WTC11 (cell line): Measurements from ENCODE around the gene LMOD2.

Source experiments
- CTCF ChIP-seq: fragments of 200-600 bp; IDR thresholded peaks from 2 replicates; pipeline ENCODE4 v1.8.0; 2022; ENCODE audit warnings: antibody characterized with exemption
- ELF4 ChIP-seq: sonication (generic); formaldehyde crosslinking; IDR thresholded peaks from 2 replicates; pipeline ENCODE4 v1.8.1; 2022; ENCODE audit warnings: low read depth, mild to moderate bottlenecking, moderate library complexity, missing genetic modification reagents
- ESRRA ChIP-seq: sonication (generic); formaldehyde crosslinking; IDR thresholded peaks from 2 replicates; pipeline ENCODE4 v1.8.1; 2022; ENCODE audit warnings: mild to moderate bottlenecking, missing genetic modification reagents, borderline replicate concordance
- HMGXB4 ChIP-seq: sonication (generic); formaldehyde crosslinking; IDR thresholded peaks from 2 replicates; pipeline ENCODE4 v1.8.1; 2023; ENCODE audit warnings: mild to moderate bottlenecking, moderate library complexity, missing genetic modification reagents
- IRF2 ChIP-seq: sonication (generic); formaldehyde crosslinking; IDR thresholded peaks from 2 replicates; pipeline ENCODE4 v1.8.0; 2022; ENCODE audit warnings: low read depth, missing genetic modification reagents, borderline replicate concordance
- MAX ChIP-seq: sonication (generic); formaldehyde crosslinking; IDR thresholded peaks from 2 replicates; pipeline ENCODE4 v1.8.0; 2022; ENCODE audit warnings: mild to moderate bottlenecking, missing genetic modification reagents
- NR1H2 ChIP-seq: sonication (generic); formaldehyde crosslinking; IDR thresholded peaks from 2 replicates; pipeline ENCODE4 v1.9.0; 2021; ENCODE audit warnings: mild to moderate bottlenecking, moderate library complexity, missing genetic modification reagents
- TEAD4 ChIP-seq: sonication (generic); formaldehyde crosslinking; IDR thresholded peaks from 2 replicates; pipeline ENCODE4 v1.8.0; 2022; ENCODE audit warnings: mild to moderate bottlenecking, missing genetic modification reagents
- ZNF232 ChIP-seq: sonication (generic); formaldehyde crosslinking; IDR thresholded peaks from 2 replicates; pipeline ENCODE4 v1.8.0; 2022; ENCODE audit warnings: mild to moderate bottlenecking, missing genetic modification reagents

GRCh38 chr7:123656544-123657303, 1.1 kb downstream of the LMOD2 start:
- TF ChIP-seq IRF2 (CRISPR knock-in tag) (no peak), CTCF (no peak), ESRRA (CRISPR knock-in tag) (no peak), ZNF232 (CRISPR knock-in tag) (no peak), HMGXB4 (no peak), MAX (CRISPR knock-in tag) (no peak), ELF4 (CRISPR knock-in tag) (no peak), TEAD4 (CRISPR knock-in tag) (no peak), NR1H2 (CRISPR knock-in tag) (no peak)
